Inflammatory macrophage treated with lipopolysaccharide for 4 hours (primary cell): Measurements from ENCODE around the gene OR51A7.

Source experiments
- DNase-seq: peaks from one replicate; pipeline ENCODE4 v3.0.0-alpha.2; 2020

Gene OR51A7

GRCh38 chr11:4957396-4957795 is 53.8 kb downstream of the OR51A7 start:
- no peak for DNase-seq
